Measurements from ENCODE around the gene PLPPR4.

DNA sequence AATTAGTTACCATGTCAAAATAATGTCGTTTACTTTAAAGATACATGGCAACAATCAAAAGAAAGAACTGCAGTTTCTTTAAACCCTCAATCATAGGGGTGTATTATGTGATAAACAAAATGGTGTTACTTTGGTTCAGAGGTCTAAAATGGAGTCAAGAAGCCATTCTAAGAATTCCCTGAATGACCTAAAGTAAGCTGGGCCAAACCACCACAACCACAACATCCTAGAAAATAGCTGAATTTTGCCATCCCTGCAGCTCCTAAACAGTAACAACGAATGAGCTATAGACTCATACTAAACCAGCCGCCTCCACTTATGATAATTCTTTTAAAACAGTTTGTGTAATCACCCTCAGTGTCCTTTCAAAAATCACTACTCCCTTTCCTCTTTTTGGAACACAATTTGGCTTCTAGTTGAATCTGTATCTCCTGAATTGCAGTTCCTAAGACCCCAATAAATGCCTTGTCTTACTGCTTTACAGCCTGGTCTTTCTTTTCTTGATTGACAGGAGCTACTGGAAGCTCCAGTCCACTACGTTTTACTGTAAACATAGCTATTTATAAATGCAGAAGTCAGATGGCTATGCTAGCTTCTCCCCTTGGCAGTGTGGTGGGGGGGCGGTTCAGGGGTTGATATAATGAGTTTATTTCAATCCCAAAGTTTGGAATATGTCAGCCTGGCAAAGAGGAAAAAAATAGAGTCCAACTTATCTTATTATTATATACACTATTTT, 84.3 kb downstream of the PLPPR4 start:
- TF ChIP-seq, protein P1, sequence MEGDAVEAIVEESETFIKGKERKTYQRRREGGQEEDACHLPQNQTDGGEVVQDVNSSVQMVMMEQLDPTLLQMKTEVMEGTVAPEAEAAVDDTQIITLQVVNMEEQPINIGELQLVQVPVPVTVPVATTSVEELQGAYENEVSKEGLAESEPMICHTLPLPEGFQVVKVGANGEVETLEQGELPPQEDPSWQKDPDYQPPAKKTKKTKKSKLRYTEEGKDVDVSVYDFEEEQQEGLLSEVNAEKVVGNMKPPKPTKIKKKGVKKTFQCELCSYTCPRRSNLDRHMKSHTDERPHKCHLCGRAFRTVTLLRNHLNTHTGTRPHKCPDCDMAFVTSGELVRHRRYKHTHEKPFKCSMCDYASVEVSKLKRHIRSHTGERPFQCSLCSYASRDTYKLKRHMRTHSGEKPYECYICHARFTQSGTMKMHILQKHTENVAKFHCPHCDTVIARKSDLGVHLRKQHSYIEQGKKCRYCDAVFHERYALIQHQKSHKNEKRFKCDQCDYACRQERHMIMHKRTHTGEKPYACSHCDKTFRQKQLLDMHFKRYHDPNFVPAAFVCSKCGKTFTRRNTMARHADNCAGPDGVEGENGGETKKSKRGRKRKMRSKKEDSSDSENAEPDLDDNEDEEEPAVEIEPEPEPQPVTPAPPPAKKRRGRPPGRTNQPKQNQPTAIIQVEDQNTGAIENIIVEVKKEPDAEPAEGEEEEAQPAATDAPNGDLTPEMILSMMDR (conservative IDR thresholded peaks at IDR 0.05; ENCODE audit: low read depth in 2 of 2), result no peak
- TF ChIP-seq EZH2phosphoT487 (IDR thresholded peaks at IDR 0.05; ENCODE audit: unreplicated experiment) (no peak), POLR2AphosphoS5 (IDR thresholded peaks at IDR 0.05; ENCODE audit: low read depth) (no peak)
- TF ChIP-seq, protein P2, sequence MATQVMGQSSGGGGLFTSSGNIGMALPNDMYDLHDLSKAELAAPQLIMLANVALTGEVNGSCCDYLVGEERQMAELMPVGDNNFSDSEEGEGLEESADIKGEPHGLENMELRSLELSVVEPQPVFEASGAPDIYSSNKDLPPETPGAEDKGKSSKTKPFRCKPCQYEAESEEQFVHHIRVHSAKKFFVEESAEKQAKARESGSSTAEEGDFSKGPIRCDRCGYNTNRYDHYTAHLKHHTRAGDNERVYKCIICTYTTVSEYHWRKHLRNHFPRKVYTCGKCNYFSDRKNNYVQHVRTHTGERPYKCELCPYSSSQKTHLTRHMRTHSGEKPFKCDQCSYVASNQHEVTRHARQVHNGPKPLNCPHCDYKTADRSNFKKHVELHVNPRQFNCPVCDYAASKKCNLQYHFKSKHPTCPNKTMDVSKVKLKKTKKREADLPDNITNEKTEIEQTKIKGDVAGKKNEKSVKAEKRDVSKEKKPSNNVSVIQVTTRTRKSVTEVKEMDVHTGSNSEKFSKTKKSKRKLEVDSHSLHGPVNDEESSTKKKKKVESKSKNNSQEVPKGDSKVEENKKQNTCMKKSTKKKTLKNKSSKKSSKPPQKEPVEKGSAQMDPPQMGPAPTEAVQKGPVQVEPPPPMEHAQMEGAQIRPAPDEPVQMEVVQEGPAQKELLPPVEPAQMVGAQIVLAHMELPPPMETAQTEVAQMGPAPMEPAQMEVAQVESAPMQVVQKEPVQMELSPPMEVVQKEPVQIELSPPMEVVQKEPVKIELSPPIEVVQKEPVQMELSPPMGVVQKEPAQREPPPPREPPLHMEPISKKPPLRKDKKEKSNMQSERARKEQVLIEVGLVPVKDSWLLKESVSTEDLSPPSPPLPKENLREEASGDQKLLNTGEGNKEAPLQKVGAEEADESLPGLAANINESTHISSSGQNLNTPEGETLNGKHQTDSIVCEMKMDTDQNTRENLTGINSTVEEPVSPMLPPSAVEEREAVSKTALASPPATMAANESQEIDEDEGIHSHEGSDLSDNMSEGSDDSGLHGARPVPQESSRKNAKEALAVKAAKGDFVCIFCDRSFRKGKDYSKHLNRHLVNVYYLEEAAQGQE (IDR thresholded peaks at IDR 0.05; ENCODE audit: unreplicated experiment), result no peak

Measured in GM23338 (cell line).